Suppressor macrophage treated with lipopolysaccharide for 1 hour (primary cell): ENCODE measurements around the gene EIF3M.
"Not testable (repeated sequence)": the region's sequence is repeated elsewhere in the genome, so short reads cannot be mapped to it uniquely, and the experiment has no call there.

Experiments used
- DNase-seq, 3 donors: peaks; one replicate each; pipeline ENCODE4 v3.0.0-alpha.2; 2020 to 2022

Gene EIF3M

GRCh38 chr11:32583459-32584271 lies at the start of gene EIF3M:
TSS of gene EIF3M (plus strand) at chr11:32583831. CDS start at chr11:32583888, 57 bp downstream.
- peak; percentile 97 to 98 (median 98) for DNase-seq

- DNase-seq = no peak
Measured at GRCh38 chr11:32538804-32539203, 44.8 kb upstream of the EIF3M start.

DNA sequence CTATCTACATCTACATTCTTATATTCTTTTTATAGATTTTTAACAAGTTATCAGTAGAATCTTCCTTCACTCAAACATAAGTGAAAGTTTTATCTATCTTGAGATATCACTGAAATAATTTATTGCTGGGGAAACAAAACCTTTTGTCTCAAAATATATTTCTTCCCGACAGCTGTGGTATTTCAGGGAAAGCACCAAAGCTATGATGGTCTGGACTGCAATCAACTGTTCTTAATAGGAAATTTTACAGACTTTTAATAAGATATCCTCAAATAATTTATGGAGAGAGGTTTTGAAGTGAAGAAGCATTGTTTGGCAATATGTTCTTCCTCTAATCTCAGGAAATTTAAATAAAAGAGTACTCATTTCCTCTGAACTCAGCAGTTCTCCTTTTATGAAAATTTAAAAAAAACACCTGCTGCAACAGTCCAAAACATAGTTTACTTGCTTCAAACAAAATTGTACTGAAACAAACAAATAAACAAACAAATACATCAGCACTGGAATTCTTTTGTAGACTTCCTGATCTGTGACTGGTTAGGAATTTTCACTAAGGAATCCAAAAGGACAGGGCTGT lies 33.9 kb upstream of the EIF3M start:
- peak in 2 of 3 donors; percentile 36 to 44 for DNase-seq

DNA sequence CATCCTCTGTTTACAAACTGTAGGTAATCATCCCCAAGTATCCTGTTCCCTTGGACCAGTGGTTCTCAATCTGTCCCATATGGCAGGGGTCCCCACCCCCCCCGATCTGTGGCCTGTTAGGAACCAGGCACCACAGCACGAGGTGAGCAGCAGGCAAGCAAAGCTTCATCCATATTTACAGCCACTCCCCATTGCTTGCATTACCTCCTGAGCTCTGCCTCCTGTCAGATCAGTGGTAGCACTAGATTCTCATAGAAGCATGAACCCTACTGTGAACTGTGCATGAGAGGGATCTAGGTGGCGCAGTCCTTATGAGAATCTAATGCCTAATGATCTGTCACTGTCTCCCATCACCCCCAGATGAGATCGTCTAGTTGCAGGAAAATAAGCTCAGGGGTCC lies 33.4 kb upstream of the EIF3M start:
- no peak for DNase-seq

DNA sequence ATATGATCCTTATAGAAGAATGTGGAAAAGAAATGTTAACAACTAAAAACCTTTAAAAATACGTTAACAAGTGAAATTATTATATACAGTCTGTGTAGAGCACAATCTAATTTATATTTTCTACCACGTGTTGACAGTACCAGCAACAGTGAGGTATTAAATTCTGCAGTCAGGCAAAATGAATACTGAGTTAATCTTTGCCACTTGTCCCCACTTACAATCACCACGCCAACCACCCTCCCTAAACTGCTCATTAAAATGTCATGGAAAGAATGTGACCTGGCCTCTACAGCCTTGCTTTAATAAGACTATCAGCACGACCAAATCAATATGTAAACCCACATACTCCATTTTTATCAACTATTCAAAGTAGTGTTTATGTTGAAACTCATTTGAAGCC lies 28.5 kb upstream of the EIF3M start:
- no peak for DNase-seq

GRCh38 chr11:32555895-32556294 lies 27.7 kb upstream of the EIF3M start:
- DNase-seq = no peak

- DNase-seq = no peak
Measured at GRCh38 chr11:32561835-32562234, 21.8 kb upstream of the EIF3M start.

DNA sequence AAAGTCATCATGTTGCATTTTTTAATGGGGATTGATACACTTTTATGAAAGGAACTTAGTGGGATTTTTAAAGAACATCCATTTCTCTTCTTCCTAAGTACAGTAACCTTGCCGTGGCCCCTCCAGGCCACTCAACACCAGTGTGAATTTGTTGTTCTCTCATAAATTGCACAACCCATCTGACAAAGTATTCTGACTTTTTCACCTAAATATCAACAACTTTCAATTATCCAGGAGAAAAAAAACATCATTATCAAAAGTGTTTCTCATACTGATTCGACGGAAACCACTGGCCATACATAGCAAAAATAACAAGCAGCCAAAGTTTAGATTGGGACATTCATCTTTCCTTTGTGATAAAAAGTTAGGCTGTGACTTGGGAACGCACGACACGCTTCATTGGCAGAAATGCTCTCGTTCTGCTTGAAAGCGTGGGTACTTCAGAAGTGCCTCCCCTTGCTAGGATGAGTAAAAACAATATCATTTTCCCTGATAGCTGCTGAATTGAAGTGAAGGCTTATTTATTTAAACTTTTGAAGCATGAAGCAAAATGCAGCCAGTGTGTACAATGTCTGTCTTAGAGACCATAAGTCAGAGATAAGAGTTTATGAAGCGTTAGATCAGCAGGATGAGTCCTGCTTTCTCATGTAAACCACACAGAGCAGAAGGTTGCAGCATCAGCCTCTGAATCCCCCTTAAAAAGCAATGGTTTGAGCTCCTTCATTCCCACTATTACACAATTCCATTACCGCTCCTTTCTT lies 20.6 kb upstream of the EIF3M start:
- DNase-seq = no peak

- no peak for DNase-seq
Measured at GRCh38 chr11:32563600-32563959, 20.1 kb upstream of the EIF3M start.

GRCh38 chr11:32566517-32566916 lies 17.1 kb upstream of the EIF3M start:
- peak in 2 of 3 donors; percentile 34 to 57 for DNase-seq

- no peak for DNase-seq
Measured at GRCh38 chr11:32567154-32567553, 16.5 kb upstream of the EIF3M start.

DNA sequence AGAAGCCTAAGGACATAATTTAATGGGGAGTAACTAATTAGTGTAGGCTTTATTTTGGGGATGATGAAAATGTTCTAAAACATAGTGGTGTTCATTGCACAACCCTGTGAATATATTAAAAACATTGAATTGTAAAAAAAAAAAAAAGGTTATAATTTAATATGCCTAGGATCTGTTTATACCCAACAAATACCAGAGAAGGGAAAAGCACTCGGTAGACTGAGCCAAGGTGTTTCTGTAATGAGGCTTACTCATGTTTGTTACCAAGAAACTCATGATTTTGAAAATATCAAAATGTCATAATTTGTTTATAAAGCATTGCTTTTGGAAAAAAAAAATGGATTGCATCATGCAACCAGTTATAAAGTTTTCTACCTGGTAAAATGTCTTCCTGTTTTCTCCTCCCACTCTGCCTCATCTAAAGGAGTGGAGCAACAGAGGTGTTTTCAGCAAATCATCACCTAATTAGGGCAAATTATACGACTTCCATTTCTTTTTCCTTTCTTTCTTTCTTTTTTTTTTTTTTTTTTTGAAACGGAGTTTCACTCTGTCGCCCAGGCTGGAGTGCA lies 14.2 kb upstream of the EIF3M start:
- no peak for DNase-seq

GRCh38 chr11:32571039-32571438 lies 12.6 kb upstream of the EIF3M start:
- no peak for DNase-seq

- peak in 1 of 3 donors; percentile 35 for DNase-seq
Measured at GRCh38 chr11:32573228-32573627, 10.4 kb upstream of the EIF3M start.

DNA sequence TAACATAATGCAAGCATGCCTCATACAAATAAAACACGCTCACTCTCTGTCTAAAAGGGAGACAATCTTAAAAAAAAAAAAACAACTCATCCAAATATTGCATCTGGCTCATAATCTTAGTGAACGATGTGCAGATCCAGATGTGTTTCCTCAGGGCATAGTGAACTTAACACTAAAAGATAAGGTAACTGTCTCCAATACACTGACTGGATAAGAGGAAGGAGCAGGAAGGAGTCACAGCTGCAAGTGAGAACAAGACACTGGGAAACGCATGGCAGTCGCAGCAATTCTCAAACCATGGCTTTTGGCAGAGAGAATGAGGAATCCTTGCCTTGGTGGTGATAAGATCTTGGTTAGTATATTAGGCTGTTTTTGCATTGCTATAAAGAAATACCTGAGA lies 9.2 kb upstream of the EIF3M start:
- DNase-seq = no peak

DNA sequence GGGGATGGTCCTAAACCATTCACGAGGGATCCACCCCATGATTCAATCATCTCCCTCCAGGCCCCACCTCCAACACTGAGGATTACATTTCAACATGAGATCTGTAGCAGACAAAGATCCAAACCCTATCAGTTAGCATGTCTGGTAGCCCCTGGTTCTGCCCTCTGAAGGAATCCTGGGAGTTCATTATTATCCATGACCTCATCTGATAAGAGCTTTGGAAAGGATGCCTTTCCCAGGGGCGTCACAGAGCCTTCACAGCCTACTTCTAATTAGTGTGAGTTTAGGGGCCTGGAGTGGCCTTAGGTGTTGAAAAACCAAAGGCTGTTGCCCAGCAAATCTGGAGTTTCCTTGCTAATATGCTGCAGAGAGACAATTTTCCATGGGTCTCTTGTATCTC lies 8.6 kb upstream of the EIF3M start:
- no peak for DNase-seq

GRCh38 chr11:32576456-32576855 lies 7.2 kb upstream of the EIF3M start:
- no peak for DNase-seq

DNA sequence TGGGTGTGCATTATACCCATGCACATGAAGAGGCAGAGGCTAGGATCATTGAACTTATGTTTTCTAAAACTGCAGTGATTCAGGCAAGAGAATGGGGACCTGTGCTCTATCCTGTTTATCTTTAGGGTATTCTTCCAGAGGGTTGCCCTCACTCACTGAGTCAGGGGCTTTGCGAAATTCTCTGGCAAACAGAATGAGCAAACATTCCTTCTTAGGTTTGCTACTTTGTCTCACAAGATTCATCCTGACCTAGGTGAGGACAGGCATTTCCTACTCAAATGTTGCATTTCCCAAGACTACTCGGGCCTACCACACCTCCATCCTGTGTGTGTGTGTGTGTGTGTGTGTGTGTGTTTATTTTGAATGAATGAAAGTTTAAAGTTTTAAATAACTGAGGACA lies 2.7 kb upstream of the EIF3M start:
- no peak for DNase-seq

- no peak for DNase-seq
Measured at GRCh38 chr11:32581556-32581955, 2.1 kb upstream of the EIF3M start.

DNA sequence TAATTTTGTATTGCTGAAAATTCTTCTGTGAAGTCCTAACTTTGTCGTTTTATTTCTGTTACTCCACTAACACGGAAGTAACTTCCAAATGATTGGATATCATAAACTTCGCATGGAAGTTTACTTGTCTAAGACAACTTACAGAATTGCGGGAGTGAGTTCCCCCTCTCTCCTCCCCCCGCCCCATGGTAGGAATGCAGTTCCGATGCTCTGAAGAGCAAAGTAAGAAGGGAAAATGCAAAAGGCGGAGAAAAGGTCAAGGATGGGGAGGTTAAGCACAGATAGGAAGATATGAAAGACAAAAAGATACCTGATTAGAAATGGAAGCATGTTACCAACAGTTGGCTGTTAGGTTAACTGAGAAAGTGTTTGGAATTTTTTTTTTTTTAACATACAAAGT lies 1.3 kb downstream of the EIF3M start:
- DNase-seq = no peak

DNA sequence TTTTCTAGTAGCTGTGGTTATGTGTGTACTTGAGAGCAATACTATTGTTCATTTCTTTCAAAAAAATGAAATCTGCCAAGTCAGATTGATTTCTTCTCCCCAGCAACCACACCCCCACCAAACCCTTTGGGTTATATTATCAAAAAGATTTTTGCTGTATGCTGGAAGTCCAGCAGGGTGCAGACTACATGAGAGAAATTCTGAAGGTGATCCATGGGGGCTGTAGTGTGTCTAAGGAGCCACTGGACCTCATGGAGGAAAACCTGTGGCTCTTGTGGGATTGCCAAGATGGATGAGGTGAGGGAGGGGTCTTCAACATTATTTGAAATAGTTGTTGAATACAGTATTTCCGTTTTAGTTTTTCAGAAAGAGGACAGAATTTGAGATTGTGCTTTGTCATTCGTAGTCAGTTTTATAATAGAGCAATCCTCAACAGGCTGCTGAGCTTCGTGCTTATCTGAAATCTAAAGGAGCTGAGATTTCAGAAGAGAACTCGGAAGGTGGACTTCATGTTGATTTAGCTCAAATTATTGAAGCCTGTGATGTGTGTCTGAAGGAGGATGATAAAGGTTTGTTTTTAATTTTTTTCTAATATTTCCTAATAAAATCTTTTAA lies 3.1 kb downstream of the EIF3M start:
- peak; percentile 13 to 27 (median 20) for DNase-seq

GRCh38 chr11:32594272-32594671 lies 10.6 kb downstream of the EIF3M start:
- peak; percentile 32 to 46 (median 44) for DNase-seq

DNA sequence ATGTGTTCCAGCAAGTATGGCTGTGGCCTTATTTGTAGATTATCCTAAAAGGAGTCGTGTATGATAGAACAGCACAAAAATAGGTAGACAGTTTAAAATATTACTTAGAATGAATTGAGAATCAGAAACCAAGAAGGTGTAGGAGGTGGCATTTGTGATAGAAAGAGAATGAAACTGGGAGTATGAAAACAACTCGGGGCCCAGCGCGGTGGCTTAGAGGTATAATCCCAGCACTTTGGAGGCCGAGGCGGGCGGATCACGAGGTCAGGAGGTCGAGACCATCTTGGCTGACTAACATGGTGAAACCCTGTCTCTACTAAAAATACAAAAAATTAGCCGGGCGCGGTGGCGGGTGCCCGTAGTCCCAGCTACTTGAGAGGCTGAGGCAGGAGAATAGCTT lies 12.5 kb downstream of the EIF3M start:
- DNase-seq = not testable (repeated sequence)
